NCI-H187 treated with DMSO at 0.1 percent for 48 hours (cell line): ENCODE data around the gene VEPH1.

ENCODE experiments used
- DNase-seq: peaks from one replicate; lab custom pipeline; 2025; lab: John Stamatoyannopoulos, UW

The VEPH1 gene

DNA sequence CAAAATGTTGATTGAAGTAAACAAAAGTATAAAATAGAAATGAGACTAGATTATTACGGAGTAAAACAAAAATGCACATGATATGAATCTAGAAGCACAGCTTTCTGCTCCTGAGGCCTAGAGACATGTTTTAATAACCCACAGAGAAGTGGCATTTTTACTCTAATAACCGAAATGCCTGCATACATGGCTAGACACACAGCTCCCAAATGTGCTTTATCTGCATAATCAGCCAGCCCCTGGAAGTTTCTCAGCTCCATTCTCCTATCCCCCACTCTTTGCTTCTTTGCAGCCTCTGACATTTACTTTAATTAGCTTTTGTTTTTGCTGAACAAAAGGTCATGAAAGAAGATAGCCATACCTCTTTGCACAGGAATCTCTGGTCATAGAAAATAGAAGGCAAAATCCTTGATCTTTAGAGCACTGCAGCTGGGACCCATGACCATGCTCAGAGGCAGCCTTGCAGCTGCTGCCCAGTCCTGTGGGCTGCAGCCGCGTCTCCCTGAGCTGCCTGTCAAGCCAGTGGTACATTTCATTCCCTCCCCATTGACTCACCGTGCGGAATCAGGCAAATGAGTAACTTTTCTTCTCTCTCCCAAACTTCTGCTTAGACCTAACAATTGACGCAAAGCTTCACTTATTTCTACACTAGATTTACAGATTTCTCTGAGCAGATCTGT is at the start of gene VEPH1:
TSS of gene VEPH1 (minus strand) at position 501 of the 680 bp plus-strand sequence. CDS start 8,067 bp downstream, outside the sequence.
- no peak for DNase-seq

DNA sequence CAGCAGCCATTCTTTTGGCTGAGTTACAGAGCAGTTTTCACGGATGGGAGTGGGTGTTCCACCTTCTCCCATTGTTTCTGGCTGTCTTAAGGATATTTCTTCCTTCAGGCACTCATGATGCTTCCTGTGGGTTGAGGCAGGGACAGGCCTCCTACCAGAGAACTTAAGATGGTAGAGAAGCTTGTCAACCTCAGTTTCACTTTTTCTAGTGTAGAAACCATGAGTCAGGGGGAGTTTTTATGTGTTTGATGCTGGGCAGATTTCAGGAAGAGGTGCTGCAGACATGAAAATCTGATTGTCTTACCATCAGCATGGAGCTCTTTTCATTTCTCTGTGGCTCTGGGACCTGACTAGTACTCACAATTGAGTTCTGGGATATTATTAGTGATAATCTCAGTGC is 48.7 kb upstream of the VEPH1 start:
- DNase-seq: no peak

DNA sequence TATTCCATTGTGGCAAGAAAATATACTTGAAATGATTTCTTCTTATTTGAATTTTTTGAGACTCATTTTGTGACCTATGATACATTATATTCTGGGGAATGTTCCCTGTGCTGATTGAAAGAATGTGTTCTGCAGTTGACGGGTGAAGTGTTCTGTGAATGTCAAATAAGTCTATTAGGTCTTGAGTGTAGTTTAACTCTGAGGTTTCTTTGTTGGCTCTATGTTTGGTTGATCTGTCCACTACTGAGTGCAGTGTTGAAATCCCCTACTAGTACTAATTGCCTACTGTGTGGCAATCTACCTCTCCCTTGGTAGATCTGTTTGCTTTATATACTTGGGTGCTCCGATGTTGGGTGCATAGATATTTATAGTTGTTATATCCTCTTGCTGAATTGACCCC is 46.3 kb upstream of the VEPH1 start:
- no peak for DNase-seq

DNA sequence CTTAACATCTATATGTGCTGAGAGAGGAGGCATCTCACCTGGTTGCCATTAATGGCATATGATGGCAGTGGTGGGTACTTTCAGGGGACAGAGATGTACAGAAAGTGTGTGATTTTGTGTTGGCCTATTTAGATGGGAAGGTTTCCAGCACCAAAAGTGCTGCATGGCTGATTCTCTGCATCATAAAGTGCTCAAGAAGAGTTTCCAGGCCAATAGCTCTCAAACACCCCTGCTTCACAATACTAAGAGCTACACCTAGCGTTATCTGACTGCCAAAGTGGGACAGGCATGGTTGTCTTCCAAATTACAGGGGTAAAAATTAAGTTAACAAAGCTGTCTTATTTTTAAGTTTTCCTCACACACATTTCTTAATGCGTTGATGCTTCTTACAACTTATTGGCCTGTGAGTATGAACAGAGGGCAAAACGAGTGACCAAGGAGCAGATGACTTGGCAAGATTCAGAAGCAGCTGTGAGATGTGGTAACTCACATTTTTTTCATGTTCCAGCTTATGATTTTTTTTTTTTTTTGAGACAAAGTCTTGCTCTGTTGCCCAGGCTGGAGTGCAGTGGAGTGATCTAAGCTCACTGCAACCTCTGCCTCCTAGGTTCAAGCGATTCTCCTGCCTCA is 41.4 kb upstream of the VEPH1 start:
- no peak for DNase-seq

DNA sequence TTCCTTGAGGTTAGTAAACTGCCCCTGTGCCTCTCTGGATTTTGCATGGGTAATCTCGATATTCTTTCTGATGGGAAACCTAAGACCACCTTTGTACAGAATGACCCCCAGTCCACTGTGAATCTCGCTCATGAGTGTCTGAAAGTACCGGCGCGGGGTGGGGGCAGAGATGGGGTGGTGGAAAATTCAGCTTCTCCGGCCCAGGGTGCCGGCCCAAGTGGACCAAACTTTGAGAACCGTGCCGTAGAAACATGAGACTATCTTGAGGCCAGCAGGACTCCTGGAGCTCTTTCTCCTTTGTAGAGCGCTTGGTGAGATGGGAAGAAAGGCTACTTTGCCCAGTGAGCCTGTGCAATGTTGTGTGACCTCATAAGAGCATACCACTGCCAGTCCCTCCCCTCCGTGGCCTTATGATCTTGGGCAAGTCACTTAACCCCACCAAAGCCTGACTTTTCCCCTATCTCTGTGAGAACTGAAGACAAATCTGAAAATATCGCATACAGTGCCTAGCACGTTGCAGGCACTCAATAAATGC is 40.4 kb upstream of the VEPH1 start:
- no peak for DNase-seq

DNA sequence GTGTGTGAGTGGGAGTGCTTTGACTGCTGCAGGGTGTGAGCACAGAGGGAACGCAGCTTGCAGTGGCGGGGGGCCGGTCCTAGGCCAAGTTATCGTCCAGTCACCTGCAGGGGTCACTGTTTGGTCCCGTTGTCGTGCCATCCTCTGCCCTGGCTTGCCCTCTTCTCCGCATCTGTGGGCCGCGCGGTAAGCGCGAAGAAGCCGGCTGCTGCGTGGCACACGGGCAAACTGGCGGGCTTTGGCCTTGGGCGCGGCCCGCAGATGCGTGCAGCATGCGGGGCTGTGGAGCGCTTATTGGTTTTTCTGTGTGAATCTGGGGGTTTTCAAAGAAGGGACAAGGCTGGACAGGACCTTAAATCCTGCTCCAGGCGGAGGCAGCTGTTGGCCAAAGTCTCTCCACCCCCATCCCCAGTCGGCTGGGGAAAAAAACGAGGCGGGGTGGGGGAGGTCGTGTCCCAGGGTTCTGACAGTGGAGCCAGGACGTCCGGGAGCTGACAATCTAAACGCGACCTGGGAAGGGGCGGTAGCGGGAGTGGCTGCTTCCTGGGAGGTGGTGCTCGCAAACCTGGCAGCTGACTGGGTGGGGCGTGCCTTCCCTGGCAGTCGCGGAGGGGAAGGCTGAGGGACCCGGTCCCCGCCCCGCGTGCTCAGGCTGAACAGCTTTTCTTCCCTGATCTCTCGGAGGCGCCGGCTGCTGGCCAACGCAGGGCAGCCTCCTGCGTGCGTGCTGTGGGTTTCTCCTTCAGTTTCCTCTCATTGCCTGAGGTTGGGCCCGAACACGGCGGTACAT is 39.7 kb upstream of the VEPH1 start:
- no peak for DNase-seq

DNA sequence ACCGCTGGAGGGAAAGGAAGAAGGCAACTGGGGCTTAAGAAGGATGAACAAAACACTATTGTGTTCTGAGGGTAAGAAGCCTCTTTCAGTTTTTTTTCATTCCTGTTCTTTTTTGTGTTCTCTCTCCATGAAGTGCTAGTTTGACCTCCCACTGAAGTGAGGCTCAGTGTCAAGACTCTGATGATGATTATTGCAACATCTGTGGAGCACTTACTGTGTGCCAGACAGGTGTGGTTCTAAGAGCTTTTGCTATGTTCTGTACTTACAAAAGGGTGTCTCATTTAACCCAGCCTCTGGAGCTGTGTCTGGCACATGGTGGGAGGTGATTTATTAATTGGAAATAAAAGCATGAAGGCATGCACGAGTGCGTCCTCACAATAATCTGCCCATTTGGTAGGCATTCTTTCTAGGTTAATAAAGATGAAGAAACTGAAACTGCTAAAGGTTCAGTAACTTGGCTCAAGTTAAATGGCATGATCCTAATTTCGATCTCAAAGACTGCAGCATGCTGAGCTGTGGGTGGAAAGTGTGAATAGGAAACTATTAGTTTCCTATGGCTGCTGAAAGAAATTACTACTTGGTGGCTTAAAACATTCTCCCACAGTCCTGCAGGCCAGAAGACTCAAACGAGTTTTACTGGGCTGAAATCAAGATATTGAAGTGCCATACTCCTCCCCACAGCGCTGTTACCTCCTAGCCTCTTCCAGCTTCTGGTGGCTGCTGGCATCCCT is 38.5 kb upstream of the VEPH1 start:
- DNase-seq: no peak

DNA sequence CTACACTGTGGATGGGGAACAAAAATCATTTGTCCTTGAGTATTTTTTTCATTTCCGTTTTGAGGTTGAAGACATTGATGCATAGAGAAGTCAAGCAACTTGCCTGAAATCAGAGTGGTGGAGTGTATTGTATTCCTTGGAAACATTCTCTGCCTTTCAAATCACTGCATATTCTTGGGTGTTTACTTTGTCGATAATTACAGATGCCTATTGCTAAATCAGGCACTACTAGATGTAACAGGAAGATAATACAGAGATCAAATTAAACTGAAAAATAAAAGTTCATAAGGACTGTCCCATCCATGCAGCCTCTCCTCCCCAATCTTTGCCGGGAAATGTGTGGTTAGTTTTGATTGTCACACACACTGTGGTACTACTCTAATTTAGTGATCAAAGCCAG is 37.4 kb upstream of the VEPH1 start:
- DNase-seq: no peak

DNA sequence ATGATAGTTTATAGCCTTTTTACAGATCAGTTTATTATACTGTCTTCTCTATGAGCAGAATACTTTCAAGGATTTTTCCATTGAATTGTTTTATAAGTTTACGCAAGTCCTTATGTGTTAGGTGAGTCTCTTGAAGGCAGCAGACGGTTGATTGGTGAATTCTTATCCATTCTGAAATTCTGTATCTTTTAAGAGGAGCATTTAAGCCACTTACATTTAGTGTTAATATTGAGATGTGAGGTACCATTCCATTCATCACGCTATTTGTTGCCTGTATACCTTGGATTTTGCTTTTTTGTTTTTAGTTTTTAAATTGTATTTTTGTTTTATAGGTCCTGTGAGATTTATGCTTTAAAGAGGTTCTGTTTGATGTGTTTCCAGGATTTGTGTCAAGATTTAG is 32.5 kb upstream of the VEPH1 start:
- no peak for DNase-seq

DNA sequence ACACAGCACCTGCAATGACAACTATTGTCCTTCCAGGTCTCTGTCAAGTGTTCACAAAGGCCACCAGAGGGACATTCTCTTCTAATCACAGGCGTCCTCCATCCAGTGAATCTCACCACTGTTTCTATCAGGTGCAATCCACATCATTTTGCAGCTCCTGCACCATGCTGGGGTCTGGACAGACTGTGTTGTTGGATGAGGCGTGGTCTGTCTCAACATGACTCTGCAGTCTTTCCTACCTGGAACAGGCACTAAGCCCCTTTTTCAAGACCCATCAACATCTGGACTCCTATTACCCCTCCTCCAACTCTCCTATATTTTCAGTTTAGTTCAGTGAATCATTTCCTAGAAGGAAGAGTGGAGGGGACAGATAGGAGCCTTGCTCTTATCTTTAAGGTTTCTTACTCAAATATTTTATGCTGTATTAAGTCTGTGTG is 31.5 kb upstream of the VEPH1 start:
- no peak for DNase-seq

DNA sequence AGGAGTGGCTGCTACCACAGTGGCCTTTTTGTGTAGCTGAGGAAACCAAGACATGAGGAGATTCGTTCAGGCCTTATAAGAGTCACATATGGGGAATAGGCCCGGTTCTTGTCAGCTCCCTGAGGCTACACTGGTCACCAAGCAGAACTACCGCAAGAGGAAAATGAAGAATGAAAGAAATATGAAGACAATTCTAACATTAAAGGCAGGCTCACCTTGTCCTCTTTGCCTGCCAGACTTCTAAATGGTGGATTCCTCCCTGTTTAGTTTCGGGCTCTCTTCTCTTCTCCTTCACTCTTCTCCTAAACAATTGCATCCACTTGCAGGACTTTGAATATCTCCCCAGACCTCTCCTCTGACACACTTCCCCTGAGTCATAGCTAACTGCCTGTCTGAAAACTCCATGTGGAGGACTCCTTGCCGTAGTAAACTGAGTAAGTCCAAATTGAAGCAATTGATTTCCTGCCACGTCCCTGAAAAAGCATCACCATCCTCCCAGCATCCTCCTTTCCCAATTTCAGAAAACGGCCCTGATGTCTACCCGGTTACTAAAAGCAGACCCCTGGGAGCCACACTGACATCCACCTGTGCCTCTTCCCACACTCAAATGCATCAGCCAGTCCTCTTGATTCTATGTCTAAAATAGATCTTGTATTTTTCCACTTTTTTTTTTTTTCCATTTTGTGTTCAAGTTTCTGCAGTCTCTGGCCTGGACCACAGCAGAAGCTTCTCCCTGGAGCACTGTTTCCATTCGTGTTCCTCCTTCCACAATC is 30.3 kb upstream of the VEPH1 start:
- DNase-seq: no peak

DNA sequence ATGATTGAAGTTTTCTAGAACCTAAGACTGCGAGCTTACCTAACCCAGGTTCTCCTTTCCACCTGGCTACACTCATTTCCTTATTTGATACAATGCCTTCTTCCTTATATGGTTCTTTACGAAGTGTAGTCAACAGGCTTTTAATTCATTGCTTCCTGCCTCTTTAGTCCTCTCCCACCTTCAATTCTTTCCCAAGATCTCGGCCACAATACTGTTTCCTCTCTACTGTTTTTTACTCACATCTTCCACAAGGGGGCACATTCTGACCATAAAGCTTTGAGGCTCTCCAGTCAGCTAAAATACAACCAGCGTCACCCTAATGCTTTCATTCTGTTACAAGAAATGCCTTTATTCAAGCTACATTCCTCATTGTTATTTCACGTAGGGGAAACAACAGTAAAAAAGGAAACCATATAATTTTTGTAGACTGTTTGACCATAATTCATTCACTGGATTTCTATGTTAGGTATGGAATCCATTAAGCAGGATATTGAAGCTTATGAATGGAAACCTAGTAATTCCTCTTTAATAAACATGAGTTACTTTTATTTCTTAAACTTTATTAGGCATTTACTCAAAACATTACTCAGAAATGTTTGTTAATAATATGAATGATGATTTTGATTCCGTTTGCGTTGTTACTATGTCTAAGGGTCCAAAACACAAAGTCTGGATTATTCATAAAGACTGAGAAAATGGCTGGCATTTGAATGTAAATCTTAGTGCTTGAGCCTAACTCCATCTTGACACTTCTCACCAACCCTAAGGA is 29.5 kb upstream of the VEPH1 start:
- DNase-seq: no peak

DNA sequence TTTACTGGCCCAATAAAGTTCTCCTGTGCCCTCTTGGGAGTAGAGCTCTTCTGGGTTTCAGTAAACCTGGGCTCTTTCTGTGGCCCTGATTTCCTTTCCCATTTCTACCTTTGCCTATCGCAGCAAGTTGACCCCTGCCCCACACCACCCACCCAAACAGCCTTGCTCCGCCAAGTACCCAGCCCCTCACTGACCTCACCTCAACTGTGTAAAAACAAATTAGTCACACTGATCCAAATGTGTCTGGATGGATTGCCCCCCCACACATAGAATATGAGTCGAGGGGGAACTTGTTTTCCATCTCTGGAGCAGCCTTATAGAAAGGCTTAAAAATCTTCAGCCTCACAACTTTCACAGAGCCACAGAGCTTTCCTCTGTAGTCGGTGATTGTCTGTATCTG is 28.6 kb upstream of the VEPH1 start:
- DNase-seq: no peak

DNA sequence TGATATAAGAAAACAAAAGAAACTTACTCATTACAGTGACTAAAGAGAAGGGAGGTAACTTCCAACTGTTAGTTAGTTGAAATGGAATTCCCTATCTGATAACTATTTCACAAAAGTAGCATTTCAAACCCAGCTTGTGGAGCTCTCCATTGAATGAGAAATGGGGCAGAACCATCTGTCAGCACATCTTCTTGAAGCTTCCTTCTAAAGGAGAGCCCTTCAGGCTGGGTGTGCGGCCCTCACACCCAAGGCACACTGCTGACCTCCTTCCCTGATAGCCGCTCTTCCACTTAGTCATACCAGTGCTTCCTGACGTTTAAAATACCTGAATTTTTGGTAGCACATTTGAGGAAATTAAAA is 28.1 kb upstream of the VEPH1 start:
- DNase-seq: no peak

DNA sequence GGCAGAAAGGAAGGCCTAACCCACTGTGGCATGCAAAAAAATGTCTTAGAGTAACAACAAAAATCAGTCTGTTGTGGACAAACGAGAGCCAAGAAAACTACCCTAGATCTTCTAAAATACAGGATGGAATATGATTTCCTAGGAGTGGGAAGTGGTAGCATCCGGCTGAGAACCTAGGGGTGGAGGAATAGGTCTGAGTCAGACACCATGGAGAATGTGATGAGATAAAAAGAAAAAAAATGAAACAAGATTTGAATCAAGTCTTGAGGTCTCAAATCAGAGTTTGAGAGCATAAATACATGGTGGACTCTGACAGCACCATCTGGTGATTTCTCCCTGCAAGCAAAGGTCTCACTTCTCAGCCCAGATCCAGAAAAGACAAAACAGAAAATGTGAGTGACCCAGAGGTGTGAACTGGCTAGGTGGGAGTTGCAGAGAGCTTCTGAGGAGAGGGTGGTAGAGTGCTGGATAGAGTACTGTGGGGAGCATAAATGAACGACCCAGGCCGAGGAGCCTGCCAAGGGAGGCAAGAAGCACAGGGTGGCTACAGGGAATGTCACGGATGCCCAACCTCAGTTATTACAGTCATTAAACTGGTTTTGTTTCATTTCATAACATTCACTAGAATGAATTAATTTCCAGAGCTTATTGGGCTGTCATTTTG is 27.6 kb upstream of the VEPH1 start:
- no peak for DNase-seq

DNA sequence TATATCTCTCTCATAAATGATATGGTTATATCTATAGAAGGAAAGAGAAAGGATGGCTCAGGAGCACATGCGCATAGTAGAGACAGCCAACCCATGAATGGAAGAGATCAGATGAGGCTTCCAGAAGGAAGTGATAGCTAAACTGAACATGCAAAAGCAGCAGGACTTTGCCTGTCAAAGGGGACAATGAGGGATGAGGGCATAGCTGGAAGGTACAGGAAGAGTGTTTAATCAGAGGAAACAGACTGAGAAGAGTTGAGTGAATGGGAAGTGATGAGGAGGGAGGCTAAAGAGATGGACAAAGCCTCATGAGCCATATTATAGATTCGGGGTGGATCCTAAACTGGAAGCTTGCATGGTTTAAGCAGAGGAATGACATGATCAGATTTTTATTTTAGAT is 26.5 kb upstream of the VEPH1 start:
- no peak for DNase-seq

DNA sequence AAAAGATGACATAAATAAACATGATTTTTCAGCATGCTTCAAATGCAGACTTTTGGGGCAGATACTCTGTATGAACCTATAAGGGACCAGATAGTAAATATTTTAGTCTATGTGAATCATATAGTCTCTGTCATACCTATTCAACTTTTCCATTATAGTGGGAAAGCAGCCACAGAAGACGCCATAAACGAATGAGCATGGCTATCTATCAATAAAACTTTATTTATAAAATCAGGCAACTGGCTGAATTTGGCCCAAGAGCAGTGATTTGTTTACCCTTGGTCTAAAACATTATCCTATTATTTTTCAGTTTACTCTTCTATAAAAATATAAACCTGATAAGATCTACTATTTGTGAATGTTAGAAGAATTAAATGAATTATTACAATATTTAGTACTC is 25.9 kb upstream of the VEPH1 start:
- DNase-seq: no peak

DNA sequence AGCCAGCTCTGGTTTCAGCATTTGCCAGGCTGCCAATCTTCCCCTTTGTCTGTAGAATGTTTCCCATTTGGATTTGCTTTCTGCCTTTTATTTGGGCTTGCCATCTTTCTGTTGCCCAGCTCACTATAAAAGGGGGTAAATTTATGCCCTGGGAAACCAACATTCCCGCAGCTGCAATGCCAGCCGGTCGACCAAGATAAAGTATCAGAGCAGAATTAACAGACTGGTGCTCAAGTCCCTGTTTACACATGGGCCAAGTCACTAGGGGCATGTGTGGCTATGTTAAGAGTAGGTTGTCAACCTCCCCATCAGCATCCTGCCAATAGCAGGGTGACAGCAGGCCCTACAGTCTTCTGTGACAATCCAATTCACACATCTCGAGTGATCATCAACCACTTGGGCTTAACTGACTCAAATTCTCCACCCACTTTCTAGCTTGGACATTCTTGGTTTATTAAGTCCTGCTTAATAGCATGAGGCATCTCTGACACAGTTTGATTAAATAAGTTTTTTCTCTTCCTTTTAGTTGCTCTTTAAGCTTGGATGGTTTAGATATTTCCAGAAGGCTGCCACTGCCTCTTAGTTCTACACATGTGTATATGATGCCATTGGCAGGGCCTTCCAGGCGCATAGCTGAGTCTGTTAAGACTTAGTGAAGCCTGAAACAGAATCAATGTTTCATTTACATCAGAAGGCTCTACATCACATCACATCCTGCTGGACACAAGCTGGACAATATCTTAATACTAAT is 24.1 kb upstream of the VEPH1 start:
- no peak for DNase-seq

DNA sequence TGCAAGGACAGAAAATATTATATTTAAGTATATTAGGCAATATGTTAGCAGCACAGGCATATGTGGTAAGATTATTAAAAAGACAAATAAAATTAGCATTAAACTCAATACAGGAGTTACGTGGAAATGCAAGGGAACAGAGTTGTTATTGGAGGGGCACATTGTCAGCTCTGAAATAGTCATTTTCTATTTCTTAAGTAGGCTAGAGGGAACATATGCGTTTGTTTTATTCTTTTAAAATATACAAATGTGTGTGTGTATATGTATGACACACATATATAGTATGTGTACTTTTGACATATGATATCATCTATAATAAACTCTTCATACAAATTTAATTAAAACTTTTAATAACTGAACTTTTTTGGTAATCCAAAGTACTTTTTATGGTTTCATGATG is 22.8 kb upstream of the VEPH1 start:
- DNase-seq: no peak

DNA sequence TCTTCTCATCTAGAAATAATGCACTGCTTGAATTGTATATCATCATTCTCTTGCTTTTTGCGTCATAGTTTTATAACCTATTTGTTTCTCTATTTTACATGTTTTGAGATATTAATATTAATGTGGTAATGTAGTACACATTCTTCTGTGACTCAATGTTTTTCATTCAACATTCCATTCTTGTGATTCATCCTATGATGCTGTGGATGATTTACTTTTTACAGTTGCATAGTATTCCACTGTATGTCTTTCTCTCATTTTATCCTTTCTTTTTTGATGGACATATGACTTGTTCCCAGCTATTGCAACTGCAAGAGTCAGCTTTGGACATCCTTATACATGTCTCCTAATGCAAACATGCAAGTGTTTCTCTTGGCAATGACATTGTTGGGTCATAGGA is 20.6 kb upstream of the VEPH1 start:
- DNase-seq: no peak
